Colonic mucosa (tissue), 4 donors: ENCODE data around the gene EDARADD. TPM values are rescaled to one million over a fixed set of nuclear protein-coding genes. Genes with fewer than 3 reads are reported as not detected.

Source experiments
- DNase-seq: peaks from one replicate; pipeline ENCODE4 v3.0.0-alpha.2; 2020
- H3K27ac ChIP-seq: fragments of 200-600 bp; one replicate; pipeline ENCODE4 v1.8.0; 2021
- H3K27me3 ChIP-seq: fragments of 200-600 bp; one replicate; pipeline ENCODE4 v1.8.0; 2021
- H3K36me3 ChIP-seq: fragments of 200-600 bp; one replicate; pipeline ENCODE4 v1.8.0; 2021
- H3K4me1 ChIP-seq: fragments of 200-600 bp; one replicate; pipeline ENCODE4 v1.8.0; 2021; ENCODE audit warnings: mild to moderate bottlenecking
- H3K4me3 ChIP-seq: fragments of 200-600 bp; one replicate; pipeline ENCODE4 v1.8.0; 2021
- H3K9ac ChIP-seq, 2 donors: one replicate each; pipeline ENCODE4 v1.7.0; 2013; ENCODE audit warnings: control low read depth in 2 of 2, low read depth in 2 of 2, low read length in 2 of 2
- H3K9me3 ChIP-seq: fragments of 200-600 bp; one replicate; pipeline ENCODE4 v1.8.0; 2021
- intact Hi-C: fragments of 100-400 bp; cut with DNase I; formaldehyde crosslinking; loops from one replicate; pipeline ENCODE4 v1.14.1; 2022
- total RNA-seq, 2 donors: library from RNA; stranded (reverse); fragmentation: NEBNext Ultra II Directional in 1 of 2; extraction: Animal tissue kit (Norgen Biotek cat#: 25700) in 1 of 2; gene quantifications; one replicate each; pipeline ENCODE4 v1.2.1, GENCODE V29; 2021
- TF ChIP-seq, protein P1 (sequence below): fragments of 200-600 bp; IDR thresholded peaks from one replicate; pipeline ENCODE4 v1.8.0; 2022; ENCODE audit warnings: antibody characterized with exemption, mild to moderate bottlenecking
- donor health status: healthy.
- donor health status: DM: no; HTN: no; CAD: no.
- donor health status: DM: no; HTN: no; CAD: no.

Gene EDARADD
- total RNA-seq, 2 donors from 2014 or later: 0.17 to 0.27 TPM

DNA sequence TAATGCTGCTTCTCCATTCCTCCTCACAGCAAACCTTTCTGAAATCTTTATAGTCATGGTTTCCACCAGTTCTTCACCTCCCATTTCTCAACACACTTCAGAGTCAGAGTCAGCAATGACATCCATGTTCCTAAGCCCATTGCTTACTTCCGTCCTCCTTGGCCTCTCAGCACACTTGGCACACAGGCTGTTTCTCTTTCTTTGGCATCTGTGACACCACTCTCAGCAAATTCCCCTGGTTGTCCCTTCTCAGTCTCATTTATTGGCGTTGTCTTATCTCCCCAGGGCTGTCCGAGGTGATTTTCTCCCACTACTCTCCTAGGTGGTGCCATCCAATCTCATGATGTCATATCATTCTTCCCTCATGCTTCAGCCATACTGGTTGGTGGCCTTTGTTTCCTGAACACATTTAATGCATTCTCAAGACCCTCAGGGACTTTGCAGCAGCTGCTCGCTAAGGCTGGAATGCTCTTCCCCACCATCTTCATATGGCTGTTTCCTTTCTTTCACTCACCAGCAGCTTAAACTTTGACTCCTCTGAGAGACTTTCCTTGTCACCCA lies 126.4 kb downstream of the EDARADD start:
- intact Hi-C loops: no loop called here
- Histone ChIP-seq H3K36me3 (no peaks in the 10 kb centered on the region), H3K9me3 (no peaks in the 10 kb centered on the region), H3K9ac (no peak overlapping the region), H3K4me1 (no peaks in the 10 kb centered on the region), H3K27me3 (no peaks in the 10 kb centered on the region), H3K27ac (no peak overlapping the region), H3K4me3 (no peak overlapping the region)
- TF ChIP-seq, protein P1, sequence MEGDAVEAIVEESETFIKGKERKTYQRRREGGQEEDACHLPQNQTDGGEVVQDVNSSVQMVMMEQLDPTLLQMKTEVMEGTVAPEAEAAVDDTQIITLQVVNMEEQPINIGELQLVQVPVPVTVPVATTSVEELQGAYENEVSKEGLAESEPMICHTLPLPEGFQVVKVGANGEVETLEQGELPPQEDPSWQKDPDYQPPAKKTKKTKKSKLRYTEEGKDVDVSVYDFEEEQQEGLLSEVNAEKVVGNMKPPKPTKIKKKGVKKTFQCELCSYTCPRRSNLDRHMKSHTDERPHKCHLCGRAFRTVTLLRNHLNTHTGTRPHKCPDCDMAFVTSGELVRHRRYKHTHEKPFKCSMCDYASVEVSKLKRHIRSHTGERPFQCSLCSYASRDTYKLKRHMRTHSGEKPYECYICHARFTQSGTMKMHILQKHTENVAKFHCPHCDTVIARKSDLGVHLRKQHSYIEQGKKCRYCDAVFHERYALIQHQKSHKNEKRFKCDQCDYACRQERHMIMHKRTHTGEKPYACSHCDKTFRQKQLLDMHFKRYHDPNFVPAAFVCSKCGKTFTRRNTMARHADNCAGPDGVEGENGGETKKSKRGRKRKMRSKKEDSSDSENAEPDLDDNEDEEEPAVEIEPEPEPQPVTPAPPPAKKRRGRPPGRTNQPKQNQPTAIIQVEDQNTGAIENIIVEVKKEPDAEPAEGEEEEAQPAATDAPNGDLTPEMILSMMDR: no peak
- no peak for DNase-seq

DNA sequence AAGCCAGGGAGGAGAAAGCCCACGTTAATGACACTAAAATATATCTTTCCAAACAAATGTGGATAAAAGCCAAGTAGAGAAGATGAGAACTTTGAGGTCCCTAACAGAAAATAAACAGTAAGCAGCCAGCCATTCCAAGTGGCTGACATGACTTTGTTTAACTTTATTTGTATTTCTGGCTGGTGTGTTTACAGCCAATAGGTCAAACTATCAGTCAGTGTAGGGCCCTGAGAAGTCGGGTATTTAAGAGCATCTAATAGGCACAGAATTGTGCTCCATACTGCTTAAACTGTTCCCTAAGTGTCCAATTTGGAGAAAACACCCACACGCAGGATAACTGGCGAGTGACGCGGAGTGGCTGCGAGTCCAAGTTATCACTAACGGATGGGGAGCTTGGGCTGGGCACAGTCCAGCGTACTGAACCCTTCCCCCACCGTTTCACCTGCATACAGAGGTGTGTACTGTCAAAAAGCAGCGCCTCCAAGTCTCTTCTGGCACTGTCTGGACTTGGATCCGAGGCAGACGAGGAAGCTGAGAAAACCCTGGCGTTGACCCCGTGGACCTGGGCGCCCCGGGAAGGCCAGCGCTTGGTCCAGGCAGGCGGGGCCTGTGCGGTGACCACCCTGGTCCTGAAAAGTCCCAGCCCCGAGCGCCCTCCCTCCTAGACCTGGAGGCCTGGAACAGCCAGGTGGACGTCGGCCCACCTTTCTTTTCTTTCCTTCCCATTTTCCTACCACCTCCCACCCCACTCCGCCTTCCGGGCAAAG lies 129.0 kb downstream of the EDARADD start:
- Histone ChIP-seq H3K4me1 (no peaks in the 10 kb centered on the region), H3K9me3 (no peaks in the 10 kb centered on the region), H3K9ac (peak overlapping the region; percentile 94 to 97), H3K4me3 (peak overlapping the region; percentile 91), H3K36me3 (no peaks in the 10 kb centered on the region), H3K27me3 (no peaks in the 10 kb centered on the region), H3K27ac (peak overlapping the region; percentile 82)
- intact Hi-C loops: no loop called here
- TF ChIP-seq, protein P1: no peak
- DNase-seq: peak; percentile 70

DNA sequence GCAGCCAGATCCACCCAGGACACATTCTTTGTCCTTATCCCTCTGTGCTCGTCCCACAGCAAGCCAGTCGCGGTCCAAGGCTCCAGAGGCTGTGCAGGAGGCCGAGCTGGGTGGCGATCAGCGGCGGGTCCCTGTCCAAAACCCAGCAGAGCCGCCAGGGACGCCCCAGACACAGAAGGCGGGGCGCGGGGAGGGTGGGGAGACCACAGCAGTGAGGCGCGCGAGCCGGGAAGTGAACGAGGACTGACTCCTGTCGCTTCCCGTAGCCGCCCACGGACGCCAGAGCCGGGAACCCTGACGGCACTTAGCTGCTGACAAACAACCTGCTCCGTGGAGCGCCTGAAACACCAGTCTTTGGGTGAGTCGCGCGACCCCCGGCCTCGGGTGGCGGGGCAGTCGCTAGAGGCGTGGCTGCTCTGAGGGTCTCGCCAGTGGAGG lies 129.6 kb downstream of the EDARADD start, which contains the start of gene LGALS8:
TSS of gene LGALS8 (plus strand) at position 279 of the 438 bp plus-strand sequence. CDS start 2,089 bp downstream, outside the sequence.
- no peaks in the 10 kb centered on the region for H3K27me3 ChIP-seq
- no peaks in the 10 kb centered on the region for H3K36me3 ChIP-seq
- DNase-seq: peak; percentile 91
- H3K27ac ChIP-seq: peak within 1 kb of the TSS; percentile 82
- TF ChIP-seq, protein P1: no peak
- H3K9ac ChIP-seq: peak within 1 kb of the TSS; percentile 94 to 97
- H3K9me3 ChIP-seq: no peaks in the 10 kb centered on the region
- intact Hi-C loops: no loop called here
- H3K4me3 ChIP-seq: peak within 1 kb of the TSS; percentile 91
- no peaks in the 10 kb centered on the region for H3K4me1 ChIP-seq

DNA sequence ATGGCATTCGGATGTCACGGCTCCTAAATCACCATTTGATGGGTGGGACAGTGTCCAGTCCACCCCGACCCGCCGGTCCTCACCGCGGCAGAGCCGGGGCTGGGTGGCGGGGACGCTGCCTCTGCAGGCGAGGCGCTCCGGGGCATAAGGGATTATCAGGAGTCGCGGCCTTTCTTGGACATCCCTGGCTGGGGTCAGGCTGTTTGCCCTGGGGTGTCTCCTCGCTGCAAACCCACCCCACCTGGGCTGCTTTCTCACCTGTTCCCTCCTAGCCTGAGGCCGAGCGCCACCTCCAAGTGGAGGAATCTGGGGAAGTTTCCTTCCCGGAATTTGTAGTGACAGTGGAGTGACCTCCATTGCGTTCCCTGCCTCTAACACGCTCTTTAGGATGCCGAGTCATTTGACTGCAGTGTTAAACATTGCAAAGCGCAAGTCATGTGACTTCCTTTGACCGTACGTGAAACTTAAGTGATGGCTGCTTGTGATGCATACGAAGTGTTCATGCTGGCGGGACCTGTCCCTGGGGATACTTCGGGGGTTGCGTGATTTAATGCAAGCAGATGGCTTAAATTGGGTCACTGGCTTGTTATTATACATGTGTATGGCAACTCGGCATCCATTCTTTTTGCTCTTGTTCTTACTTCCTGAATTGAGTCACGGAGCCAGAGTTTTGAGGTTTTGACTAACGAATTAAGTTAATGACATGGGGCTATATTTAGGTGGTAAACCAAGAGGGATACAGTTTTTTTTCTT lies 130.2 kb downstream of the EDARADD start:
- intact Hi-C loops: no loop called here
- TF ChIP-seq, protein P1: no peak
- Histone ChIP-seq H3K4me1 (no peaks in the 10 kb centered on the region), H3K36me3 (no peaks in the 10 kb centered on the region), H3K9ac (peak overlapping the region; percentile 94 to 97), H3K27ac (peak overlapping the region; percentile 82), H3K27me3 (no peaks in the 10 kb centered on the region), H3K4me3 (peak overlapping the region; percentile 91), H3K9me3 (no peaks in the 10 kb centered on the region)
- peak; percentile 82 for DNase-seq

DNA sequence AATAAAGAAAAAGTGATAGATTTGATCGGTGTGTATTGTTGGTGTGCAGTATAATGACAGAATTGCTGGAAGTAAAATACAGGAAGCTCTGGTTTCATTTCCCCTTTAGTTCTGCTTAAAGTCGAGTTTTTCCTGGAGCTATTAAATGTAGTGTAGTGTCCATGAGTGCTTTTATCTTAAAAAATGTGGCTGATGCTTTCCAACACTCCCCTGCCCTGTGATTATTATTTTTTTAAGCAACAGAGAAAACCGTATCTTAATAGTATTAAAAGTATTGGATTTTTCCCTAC lies 130.8 kb downstream of the EDARADD start:
- no peak for DNase-seq
- no peaks in the 10 kb centered on the region for H3K36me3 ChIP-seq
- H3K9me3 ChIP-seq: no peaks in the 10 kb centered on the region
- peak overlapping the region; percentile 82 for H3K27ac ChIP-seq
- peak overlapping the region; percentile 91 for H3K4me3 ChIP-seq
- H3K27me3 ChIP-seq: no peaks in the 10 kb centered on the region
- no peaks in the 10 kb centered on the region for H3K4me1 ChIP-seq
- TF ChIP-seq, protein P1: no peak
- H3K9ac ChIP-seq: peak overlapping the region in 1 of 2 donors; percentile 97
- intact Hi-C loops: no loop called here
